CD4-positive, CD25-positive, alpha-beta regulatory T cell (primary cell): ENCODE data around the gene RGSL1. TPM values are rescaled to one million over a fixed set of nuclear protein-coding genes. Genes with fewer than 3 reads are reported as not detected.
"Not testable (repeated sequence)": the region's sequence is repeated elsewhere in the genome, so short reads cannot be mapped to it uniquely, and the experiment has no call there.

Experiments
- ATAC-seq, 2 donors: fragments of 150-1000 bp; cut with Tn5 transposase; one replicate each; pipeline ENCODE4 v1.10.0; 2021; ENCODE audit warnings: low read depth in 2 of 2, moderate number of reproducible peaks in 2 of 2, moderate library complexity in 1 of 2
- DNase-seq, 3 donors: peaks; one replicate each; pipeline versions ENCODE4 v3.0.0 to v3.0.0-alpha.2; 2012 to 2022; ENCODE audit warnings: mixed read lengths in 1 of 3
- H3K27ac ChIP-seq: one replicate; pipeline ENCODE4 v1.7.0; 2013; ENCODE audit warnings: mild to moderate bottlenecking, low read length; ENCODE audit not compliant: insufficient read depth, poor library complexity, severe bottlenecking
- H3K27me3 ChIP-seq: one replicate; pipeline ENCODE4 v1.7.0; 2013; ENCODE audit warnings: low read length; ENCODE audit not compliant: control insufficient read depth, insufficient read depth
- H3K36me3 ChIP-seq: one replicate; pipeline ENCODE4 v1.7.0; 2013; ENCODE audit warnings: mild to moderate bottlenecking, low read length, moderate library complexity; ENCODE audit not compliant: control insufficient read depth, insufficient read depth
- H3K4me1 ChIP-seq: 2 replicates; pipeline ENCODE4 v1.7.0; 2013; ENCODE audit warnings: mild to moderate bottlenecking, low read length; ENCODE audit not compliant: insufficient read depth, control insufficient read depth, poor library complexity, severe bottlenecking
- H3K4me3 ChIP-seq: one replicate; pipeline ENCODE4 v1.7.0; 2013; ENCODE audit warnings: low read depth, mild to moderate bottlenecking, low read length, moderate library complexity
- H3K9me3 ChIP-seq, 2 experiments: 1 replicate in 1 of 2; 2 replicates in 1 of 2; pipeline ENCODE4 v1.7.0; 2013; ENCODE audit warnings: low read length in 2 of 2, mild to moderate bottlenecking in 1 of 2, moderate library complexity in 1 of 2; ENCODE audit not compliant: control insufficient read depth in 2 of 2
- H3K27ac Mint-ChIP-seq, 3 donors: one replicate each; pipeline ENCODE4 v1.8.0; 2020 to 2022; ENCODE audit warnings: mild to moderate bottlenecking in 3 of 3, mixed read lengths in 3 of 3, moderate library complexity in 2 of 3
- H3K27me3 Mint-ChIP-seq: one replicate; pipeline ENCODE4 v1.8.0; 2022; ENCODE audit warnings: mild to moderate bottlenecking, mixed read lengths
- H3K36me3 Mint-ChIP-seq: one replicate; pipeline ENCODE4 v1.8.0; 2020; ENCODE audit warnings: mixed read lengths
- H3K4me1 Mint-ChIP-seq, 4 donors: one replicate each; pipeline ENCODE4 v1.8.0; 2020 to 2022; ENCODE audit warnings: mixed read lengths in 4 of 4, mild to moderate bottlenecking in 1 of 4
- H3K4me3 Mint-ChIP-seq, 4 donors: one replicate each; pipeline ENCODE4 v1.8.0; 2020 to 2022; ENCODE audit warnings: mild to moderate bottlenecking in 4 of 4, mixed read lengths in 4 of 4, moderate library complexity in 3 of 4
- H3K9me3 Mint-ChIP-seq, 7 donors: one replicate each; pipeline ENCODE4 v1.8.0; 2020 to 2022; ENCODE audit warnings: mixed read lengths in 7 of 7, mild to moderate bottlenecking in 3 of 7, moderate library complexity in 2 of 7
- polyA plus RNA-seq, 4 donors: library from polyadenylated mRNA; unstranded; fragments of 300-500 nt; fragmentation: Illumina TruSeq; gene quantifications; one replicate each; pipeline ENCODE4 v1.2.3, GENCODE V29; 2021
- total RNA-seq: library from RNA; stranded (reverse); gene quantifications from one replicate; pipeline ENCODE4 v1.2.3, GENCODE V29; 2022

The RGSL1 gene
- total and polyA plus RNA-seq, 5 donors from 2014 or later: not detected

- no peaks in the 10 kb centered on the region for H3K9me3 ChIP-seq
- H3K4me1 ChIP-seq: no peaks in the 10 kb centered on the region
- H3K4me1 Mint-ChIP-seq: no peaks in the 10 kb centered on the region
- no peaks in the 10 kb centered on the region for H3K36me3 ChIP-seq
- H3K36me3 Mint-ChIP-seq: no peaks in the 10 kb centered on the region
- peaks cover 27% of the 10 kb centered on the region for H3K27me3 Mint-ChIP-seq
- H3K4me3 ChIP-seq: no peak overlapping the region
- no peak for DNase-seq
- H3K4me3 Mint-ChIP-seq: no peak overlapping the region
- H3K27ac ChIP-seq: no peak overlapping the region
- H3K27me3 ChIP-seq: peaks cover 4% of the 10 kb centered on the region
- no peak for ATAC-seq
- peaks cover 0 to 14% (median 6%) of the 10 kb centered on the region in 7 donors for H3K9me3 Mint-ChIP-seq
- no peak overlapping the region for H3K27ac Mint-ChIP-seq
These were observed 65.6 kb downstream of the RGSL1 start for GRCh38 chr1:182515556-182515955.

- Histone ChIP-seq H3K4me3 (no peak overlapping the region), H3K4me1 (no peaks in the 10 kb centered on the region), H3K9me3 (peaks cover 10 to 11% of the 10 kb centered on the region in 2 experiments), H3K36me3 (no peaks in the 10 kb centered on the region), H3K27me3 (peaks cover 13% of the 10 kb centered on the region), H3K27ac (no peak overlapping the region)
- DNase-seq (no peak), ATAC-seq (no peak)
- Mint-ChIP-seq H3K36me3 (no peaks in the 10 kb centered on the region), H3K9me3 (peaks cover 0 to 34% (median 11%) of the 10 kb centered on the region in 7 donors), H3K27ac (no peak overlapping the region), H3K4me1 (no peaks in the 10 kb centered on the region), H3K27me3 (peaks cover 23% of the 10 kb centered on the region), H3K4me3 (no peak overlapping the region)
These were observed 70.8 kb downstream of the RGSL1 start for GRCh38 chr1:182520736-182521135.

GRCh38 chr1:182525342-182525741 is 75.4 kb downstream of the RGSL1 start:
- H3K27ac Mint-ChIP-seq: no peak overlapping the region
- ATAC-seq (no peak), DNase-seq (no peak)
- H3K36me3 ChIP-seq: no peaks in the 10 kb centered on the region
- peaks cover 7% of the 10 kb centered on the region for H3K27me3 Mint-ChIP-seq
- no peak overlapping the region for H3K4me3 Mint-ChIP-seq
- H3K36me3 Mint-ChIP-seq: no peaks in the 10 kb centered on the region
- H3K27me3 ChIP-seq: peaks cover 9% of the 10 kb centered on the region
- H3K9me3 ChIP-seq: peaks cover 12 to 16% of the 10 kb centered on the region in 2 experiments
- H3K4me3 ChIP-seq: no peak overlapping the region
- H3K9me3 Mint-ChIP-seq: peaks cover 0 to 45% (median 11%) of the 10 kb centered on the region in 7 donors
- no peaks in the 10 kb centered on the region for H3K4me1 Mint-ChIP-seq
- H3K27ac ChIP-seq: no peak overlapping the region
- no peaks in the 10 kb centered on the region for H3K4me1 ChIP-seq

GRCh38 chr1:182527680-182528079 is 77.7 kb downstream of the RGSL1 start:
- H3K4me3 Mint-ChIP-seq: no peak overlapping the region
- Histone ChIP-seq H3K36me3 (no peaks in the 10 kb centered on the region), H3K4me3 (no peak overlapping the region), H3K9me3 (peaks cover 12 to 16% of the 10 kb centered on the region in 2 experiments), H3K27ac (no peak overlapping the region), H3K27me3 (peaks cover 4% of the 10 kb centered on the region), H3K4me1 (no peaks in the 10 kb centered on the region)
- H3K9me3 Mint-ChIP-seq: peaks cover 0 to 42% (median 9%) of the 10 kb centered on the region in 7 donors
- ATAC-seq (no peak), DNase-seq (no peak)
- no peaks in the 10 kb centered on the region for H3K4me1 Mint-ChIP-seq
- H3K36me3 Mint-ChIP-seq: no peaks in the 10 kb centered on the region
- no peak overlapping the region for H3K27ac Mint-ChIP-seq
- peaks cover 9% of the 10 kb centered on the region for H3K27me3 Mint-ChIP-seq

GRCh38 chr1:182528206-182528605 is 78.3 kb downstream of the RGSL1 start:
- H3K4me1 Mint-ChIP-seq, DNase-seq, H3K36me3 Mint-ChIP-seq, H3K27ac Mint-ChIP-seq, H3K36me3 ChIP-seq, H3K4me3 Mint-ChIP-seq, H3K27ac ChIP-seq, H3K27me3 Mint-ChIP-seq, H3K4me1 ChIP-seq, H3K27me3 ChIP-seq, ATAC-seq, H3K4me3 ChIP-seq: not testable (repeated sequence)
- H3K9me3 ChIP-seq: peaks cover 12 to 16% of the 10 kb centered on the region in 2 experiments
- peaks cover 0 to 42% (median 9%) of the 10 kb centered on the region in 7 donors for H3K9me3 Mint-ChIP-seq

- no peak for DNase-seq
- Mint-ChIP-seq H3K27me3 (peaks cover 15% of the 10 kb centered on the region), H3K9me3 (peaks cover 0 to 4% (median 0%) of the 10 kb centered on the region in 7 donors), H3K36me3 (no peaks in the 10 kb centered on the region), H3K4me3 (no peak overlapping the region), H3K27ac (no peak overlapping the region), H3K4me1 (no peaks in the 10 kb centered on the region)
- no peaks in the 10 kb centered on the region for H3K9me3 ChIP-seq
- no peak overlapping the region for H3K4me3 ChIP-seq
- no peaks in the 10 kb centered on the region for H3K36me3 ChIP-seq
- ATAC-seq: no peak
- no peaks in the 10 kb centered on the region for H3K27me3 ChIP-seq
- H3K4me1 ChIP-seq: no peaks in the 10 kb centered on the region
- no peak overlapping the region for H3K27ac ChIP-seq
These were observed 84.0 kb downstream of the RGSL1 start for GRCh38 chr1:182533896-182534295.

GRCh38 chr1:182549346-182549745 is 99.4 kb downstream of the RGSL1 start:
- H3K4me1 ChIP-seq: no peaks in the 10 kb centered on the region
- H3K27ac Mint-ChIP-seq: no peak overlapping the region
- no peaks in the 10 kb centered on the region for H3K36me3 Mint-ChIP-seq
- H3K4me3 Mint-ChIP-seq: no peak overlapping the region
- H3K27me3 ChIP-seq: peaks cover 5% of the 10 kb centered on the region
- peaks cover 33% of the 10 kb centered on the region for H3K27me3 Mint-ChIP-seq
- no peaks in the 10 kb centered on the region for H3K4me1 Mint-ChIP-seq
- DNase-seq: no peak
- no peaks in the 10 kb centered on the region for H3K9me3 ChIP-seq
- ATAC-seq: no peak
- H3K9me3 Mint-ChIP-seq: peaks cover 0 to 11% (median 2%) of the 10 kb centered on the region in 7 donors
- no peak overlapping the region for H3K4me3 ChIP-seq
- H3K27ac ChIP-seq: no peak overlapping the region
- H3K36me3 ChIP-seq: no peaks in the 10 kb centered on the region

- Histone ChIP-seq H3K9me3 (no peaks in the 10 kb centered on the region), H3K27ac (no peak overlapping the region), H3K4me3 (no peak overlapping the region), H3K27me3 (peaks cover 5% of the 10 kb centered on the region), H3K36me3 (no peaks in the 10 kb centered on the region), H3K4me1 (no peaks in the 10 kb centered on the region)
- Mint-ChIP-seq H3K36me3 (no peaks in the 10 kb centered on the region), H3K9me3 (peaks cover 0 to 11% (median 2%) of the 10 kb centered on the region in 7 donors), H3K4me1 (no peaks in the 10 kb centered on the region), H3K27me3 (peaks cover 29% of the 10 kb centered on the region), H3K4me3 (no peak overlapping the region), H3K27ac (no peak overlapping the region)
- DNase-seq: no peak
- no peak for ATAC-seq
These were observed 99.9 kb downstream of the RGSL1 start for GRCh38 chr1:182549811-182550210.
